HG02763 (cell line): ENCODE measurements around the gene TBC1D16.

ENCODE experiments used
- ATAC-seq: cut with Tn5 transposase; IDR thresholded peaks from one replicate; pipeline ENCODE4 v1.9.1; 2021; ENCODE audit warnings: mild to moderate bottlenecking, moderate library complexity; ENCODE audit not compliant: unreplicated experiment

TBC1D16 gene

DNA sequence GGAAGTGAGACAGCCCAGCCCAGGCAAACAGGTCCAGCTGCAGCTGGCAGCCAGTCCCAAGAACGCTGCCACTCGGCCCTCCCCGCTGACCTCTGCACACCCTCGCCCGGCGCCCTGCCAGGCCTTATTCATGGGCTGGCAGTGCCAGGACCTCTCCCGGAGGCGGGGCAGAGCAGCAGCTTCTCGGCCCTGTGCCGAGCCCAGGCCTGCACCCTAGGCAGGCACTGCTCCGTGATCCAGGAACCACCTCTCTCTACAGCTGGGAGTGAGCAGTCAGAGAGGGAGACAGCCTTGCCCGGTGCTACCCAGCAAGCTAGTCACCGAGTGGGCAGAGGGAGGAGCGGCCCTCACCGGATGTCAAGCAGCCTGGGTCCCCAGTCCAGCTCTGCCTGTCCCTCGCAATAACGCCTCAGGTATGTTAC lies 116.5 kb downstream of the TBC1D16 start:
- no peak for ATAC-seq

DNA sequence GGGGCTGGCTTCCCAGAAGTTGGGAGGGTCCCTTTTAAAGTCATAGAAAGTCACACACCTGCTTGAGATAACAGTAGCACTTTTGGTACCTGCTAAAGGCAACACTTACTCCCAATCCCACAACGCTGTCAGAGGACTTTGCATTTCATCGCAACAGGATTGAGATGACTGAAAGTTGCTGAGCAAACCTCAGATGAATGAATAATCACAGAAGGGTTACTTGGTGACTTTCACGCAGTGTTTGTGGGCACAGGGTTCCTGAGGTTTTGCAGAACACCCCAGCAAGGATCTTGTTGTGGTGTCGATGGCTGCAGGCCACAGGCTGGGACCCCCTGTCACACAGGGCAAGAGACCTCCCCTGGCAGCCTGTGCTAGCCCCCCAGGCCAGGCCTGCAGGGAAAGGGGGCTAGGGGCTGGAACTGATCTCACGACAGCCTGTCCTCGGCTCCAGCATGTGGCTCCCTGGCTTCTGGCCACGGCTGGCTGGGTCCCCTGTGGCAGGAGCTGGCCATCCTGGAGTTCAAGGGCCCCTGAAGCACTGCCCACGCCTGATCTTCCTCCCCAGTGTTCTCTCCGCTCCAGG lies 117.0 kb downstream of the TBC1D16 start:
- no peak for ATAC-seq

DNA sequence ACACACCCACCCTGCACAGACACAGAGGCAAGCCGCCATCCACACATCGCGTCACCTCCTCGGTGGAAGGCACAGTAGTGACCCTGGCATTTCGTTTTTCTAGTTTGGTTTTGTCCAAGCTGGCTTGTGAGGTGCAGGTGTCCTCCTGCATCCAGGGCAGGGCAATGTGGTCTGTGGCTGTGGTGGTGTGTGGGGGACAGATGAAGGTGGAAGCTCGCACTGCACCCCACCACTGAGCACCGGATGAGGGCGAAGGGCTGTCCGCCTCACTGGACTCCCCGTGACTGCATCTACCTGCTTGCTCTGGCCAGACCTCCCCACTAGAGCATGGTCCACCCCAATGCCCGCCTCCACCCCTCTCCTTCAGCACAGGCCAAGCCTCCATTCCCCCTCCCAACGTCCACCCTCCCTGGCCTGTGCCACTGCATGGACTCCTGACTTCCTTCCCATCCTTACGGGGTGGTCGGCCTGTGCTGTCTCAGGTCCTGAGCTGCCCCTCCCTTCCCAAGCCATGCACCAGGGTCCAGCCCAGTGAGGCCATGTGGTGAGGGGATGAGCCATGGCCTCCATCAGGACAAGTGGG lies 117.7 kb downstream of the TBC1D16 start:
- no peak for ATAC-seq

- no peak for ATAC-seq
These were observed 118.4 kb downstream of the TBC1D16 start for GRCh38 chr17:79916991-79917901.

DNA sequence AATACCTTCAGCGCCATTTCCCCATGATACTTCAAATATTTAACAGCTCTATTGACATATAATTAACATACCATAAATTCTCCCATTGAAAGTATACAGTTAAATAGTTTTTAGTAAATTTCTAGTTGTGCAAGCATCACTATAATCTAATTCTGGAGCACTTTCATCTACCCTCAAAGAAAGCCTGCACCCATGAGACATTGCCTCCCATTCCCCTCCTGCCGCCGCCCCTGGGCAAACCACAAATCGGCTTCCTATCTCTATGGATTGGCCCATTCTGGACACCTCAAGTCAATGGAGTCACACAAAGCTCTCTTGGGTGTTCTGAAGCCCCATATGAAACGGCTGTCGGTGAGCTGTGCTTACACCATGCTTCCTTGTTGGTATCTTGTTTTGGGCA lies 119.2 kb downstream of the TBC1D16 start:
- no peak for ATAC-seq

- no peak for ATAC-seq
These were observed 119.7 kb downstream of the TBC1D16 start for GRCh38 chr17:79915850-79916430.

- no peak for ATAC-seq
These were observed 120.6 kb downstream of the TBC1D16 start for GRCh38 chr17:79914813-79915740.

DNA sequence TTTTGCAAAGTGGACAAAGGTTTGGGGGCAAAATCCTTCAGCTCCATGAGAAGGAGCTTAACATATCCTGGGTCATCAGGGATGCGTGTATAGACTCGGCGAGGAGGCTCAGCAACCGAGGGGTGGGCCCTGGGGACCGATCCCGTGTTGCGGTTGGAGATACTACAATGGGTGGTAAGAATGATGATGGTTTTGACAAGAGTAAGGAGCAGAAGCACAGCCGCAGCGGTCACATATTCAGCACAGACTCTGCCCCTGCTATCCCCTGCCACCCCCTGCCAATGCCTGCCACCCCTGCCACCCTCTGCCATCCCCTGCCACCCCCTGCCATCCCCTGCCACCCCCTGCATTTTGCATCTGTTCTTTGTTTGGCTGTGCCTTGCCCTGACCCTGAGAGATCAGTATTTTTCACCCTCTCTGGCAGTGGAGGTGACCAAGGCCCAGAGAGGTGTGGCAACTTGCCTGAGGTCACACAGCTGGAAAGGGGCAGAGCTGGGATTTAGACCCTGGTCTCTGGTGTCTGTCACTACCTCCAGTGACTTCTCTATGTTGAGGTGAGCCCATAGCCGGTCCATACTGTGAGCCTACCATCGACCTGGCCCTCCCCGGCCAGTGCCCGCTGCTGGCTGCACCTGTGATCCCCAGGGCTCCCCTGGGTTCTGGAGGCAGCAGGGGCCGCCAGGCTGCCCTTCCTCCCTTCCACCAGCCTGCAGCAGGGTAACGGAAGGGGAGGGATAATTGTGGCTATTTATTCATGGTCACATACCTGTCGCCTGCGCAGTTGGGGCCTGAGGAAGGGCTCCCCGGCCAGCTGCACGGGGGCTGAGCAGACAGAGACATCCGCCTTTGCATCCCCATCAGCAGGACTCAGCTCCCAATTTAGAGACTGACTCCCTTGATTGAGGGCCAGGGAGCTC lies 121.5 kb downstream of the TBC1D16 start:
- ATAC-seq, result no peak

GRCh38 chr17:79913451-79913850 lies 122.2 kb downstream of the TBC1D16 start:
- no peak for ATAC-seq

- no peak for ATAC-seq
These were observed 122.9 kb downstream of the TBC1D16 start for GRCh38 chr17:79912552-79913330.

GRCh38 chr17:79911430-79912399 lies 124.0 kb downstream of the TBC1D16 start:
- no peak for ATAC-seq

GRCh38 chr17:79910985-79911361 lies 124.7 kb downstream of the TBC1D16 start:
- ATAC-seq, result no peak

DNA sequence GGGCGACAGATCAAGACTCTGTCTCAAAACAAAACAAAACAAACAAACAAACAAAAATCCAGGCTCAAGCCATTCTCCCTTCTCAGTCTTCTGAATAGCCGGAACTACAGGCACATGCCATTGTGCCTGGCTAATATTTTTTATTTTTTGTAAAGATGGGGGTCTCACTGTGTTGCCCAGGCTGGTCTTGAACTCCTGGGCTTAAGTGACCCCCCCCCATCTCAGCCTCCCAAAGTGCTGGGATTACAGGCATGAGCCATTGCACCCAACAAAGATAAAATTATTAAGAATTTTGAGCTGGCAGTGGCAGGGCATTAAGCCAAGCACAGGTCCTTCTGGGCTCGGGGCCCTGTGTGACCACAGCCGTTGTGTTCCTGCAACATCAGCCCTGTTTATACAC lies 126.6 kb downstream of the TBC1D16 start:
- no peak for ATAC-seq

DNA sequence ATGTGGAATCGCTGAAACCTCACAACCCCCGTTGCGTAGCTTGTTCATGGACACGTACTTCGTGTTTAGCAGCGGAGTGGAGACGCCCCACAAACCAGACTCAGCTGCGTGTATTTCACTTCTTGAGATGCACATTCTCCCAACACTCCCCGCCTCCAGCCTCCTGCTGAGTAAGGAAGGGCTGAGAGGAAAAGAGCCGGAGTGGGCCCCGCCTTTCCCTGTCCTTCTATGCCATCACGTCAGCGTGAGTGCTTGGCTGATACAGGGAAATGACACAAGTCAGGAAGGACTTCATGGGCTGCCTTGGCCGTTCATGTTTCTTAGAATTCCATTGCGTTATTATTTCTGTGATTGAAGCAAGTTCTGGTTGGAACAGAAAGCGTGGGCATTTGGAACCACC lies 127.8 kb downstream of the TBC1D16 start:
- ATAC-seq, result no peak

DNA sequence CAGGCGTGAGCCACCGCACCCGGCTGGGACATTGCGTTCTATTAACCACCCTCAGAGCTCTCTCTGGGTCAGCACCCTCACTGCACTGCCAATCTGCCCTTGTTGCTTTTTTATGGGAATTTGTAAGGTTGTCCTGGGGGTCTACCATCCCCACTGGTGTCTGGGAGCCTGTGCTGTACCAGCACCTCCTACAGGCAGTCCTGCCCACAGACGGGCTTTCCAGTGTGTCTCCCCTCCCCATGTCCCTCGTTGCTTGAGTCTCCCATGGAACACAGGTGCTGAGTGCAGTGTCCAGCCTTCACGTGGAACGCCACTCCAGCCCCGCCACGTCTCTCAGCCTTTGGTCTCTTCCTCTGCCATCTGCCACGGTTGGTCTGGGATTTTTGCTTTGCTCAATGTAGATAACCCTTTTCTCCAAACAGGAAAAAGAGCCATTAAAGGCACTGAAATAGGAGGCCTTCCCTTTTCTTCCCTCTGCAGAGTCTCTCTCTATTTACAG lies 128.4 kb downstream of the TBC1D16 start:
- ATAC-seq, result no peak

DNA sequence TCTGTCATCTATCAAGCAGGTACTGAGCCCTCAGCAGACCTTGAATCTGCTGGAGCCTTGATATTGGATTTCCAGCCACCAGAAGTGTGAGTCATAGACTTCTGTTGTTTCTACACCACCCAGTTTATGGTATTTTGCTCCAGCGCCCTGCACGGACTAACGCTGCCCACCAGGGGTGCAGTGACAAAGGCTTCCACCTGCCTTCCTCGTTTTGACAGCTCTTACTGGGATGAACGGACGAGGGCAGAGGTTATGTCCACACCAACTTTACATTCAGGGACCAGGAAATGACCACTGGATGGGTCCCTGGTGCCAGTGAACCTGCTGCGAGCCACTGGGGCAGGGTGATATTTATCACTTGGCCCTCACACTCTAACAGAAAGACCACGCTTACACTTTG lies 129.8 kb downstream of the TBC1D16 start:
- ATAC-seq, result no peak

- no peak for ATAC-seq
These were observed 130.8 kb downstream of the TBC1D16 start for GRCh38 chr17:79904865-79905264.
